ENCODE measurements around the gene XPO4. TPM values are rescaled to one million over a fixed set of nuclear protein-coding genes. Genes with fewer than 3 reads are reported as not detected.

XPO4 gene
- total and polyA plus RNA-seq, 2 of the 8 experiments (the other 6 are each of a cell fraction or from before 2014, with no cell fraction given) = 11.9 to 33.3 TPM

DNA sequence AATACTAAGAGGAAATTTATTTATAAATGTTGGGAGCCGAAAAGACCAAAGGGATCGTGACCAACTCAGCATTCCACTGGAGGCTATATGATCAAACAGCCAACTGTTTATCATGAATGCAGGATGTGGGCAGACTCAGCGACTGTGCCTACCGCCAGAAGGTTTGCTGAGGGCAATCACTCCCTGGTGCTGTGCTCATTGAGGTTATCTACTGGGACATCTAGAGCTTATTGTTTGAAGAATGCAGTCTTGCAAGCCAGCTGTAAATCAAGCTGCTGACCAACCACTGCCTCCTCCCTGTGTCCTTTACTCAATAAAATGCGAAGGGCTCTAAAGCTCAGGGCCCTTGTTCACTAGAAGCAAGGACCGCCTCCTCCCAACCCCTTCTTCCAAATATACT lies 8.5 kb upstream of the XPO4 start (continued):
- TF ChIP-seq PHF8 (conservative IDR thresholded peaks at IDR 0.05; ENCODE audit: low read depth, low read length) (no peak), BRCA1 (IDR thresholded peaks at IDR 0.05; ENCODE audit: low read depth, low read length) (no peak), HDAC6 (IDR thresholded peaks at IDR 0.05; ENCODE audit: low read depth, low read length) (no peak), BACH1 (IDR thresholded peaks at IDR 0.05; ENCODE audit: low read length) (no peak), SP1 (IDR thresholded peaks at IDR 0.05; ENCODE audit: low read depth, low read length) (no peak), TCF12 (IDR thresholded peaks at IDR 0.05; ENCODE audit: low read depth, low read length) (no peak)
